IPS DF 4.7 (cell line): ENCODE data around the gene MAFG.

Experiments
- DNase-seq: peaks from one replicate; pipeline ENCODE4 v3.0.0-alpha.2; 2013; ENCODE audit warnings: low spot score; ENCODE audit errors: extremely low read depth

The MAFG gene

DNA sequence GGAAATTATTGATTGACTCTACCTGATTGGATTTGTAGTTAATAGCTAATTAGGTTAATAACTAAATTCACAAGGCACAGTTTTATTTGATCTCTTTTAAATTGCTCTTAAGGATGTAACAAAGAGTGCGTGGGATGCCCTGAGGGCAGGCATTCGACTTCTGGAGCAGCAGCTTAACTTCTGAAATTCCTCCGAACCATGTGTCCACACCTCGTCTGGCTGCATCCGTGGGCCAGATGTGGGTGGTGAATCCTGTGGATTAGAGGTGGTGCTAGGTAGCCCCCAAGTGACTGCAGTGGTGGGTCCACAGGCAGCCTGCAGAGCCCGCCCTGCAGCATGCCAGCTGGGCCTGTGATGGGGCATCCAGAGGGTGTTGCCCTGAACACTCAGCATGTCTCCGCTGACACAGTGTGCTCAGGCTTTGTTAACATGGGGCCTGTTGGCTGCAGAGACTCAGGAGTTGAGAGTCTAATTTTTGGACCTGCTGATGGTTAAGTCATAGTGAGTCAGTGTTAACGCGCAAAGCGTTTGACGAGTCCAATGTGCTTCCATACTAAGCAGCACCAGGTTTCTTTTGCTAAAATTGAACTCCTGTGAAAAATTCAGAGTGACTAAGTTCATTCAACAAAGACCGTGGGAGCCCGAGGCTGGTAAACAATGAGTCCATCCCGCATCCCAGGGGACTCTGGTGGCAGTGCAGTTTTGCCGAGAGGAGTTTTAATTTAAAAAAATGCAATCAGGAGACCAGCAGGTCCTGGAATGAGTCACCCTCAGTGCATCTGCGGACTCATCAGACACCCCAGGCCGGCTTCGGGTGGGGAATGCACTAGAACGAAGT is 29.3 kb downstream of the MAFG start:
- no peak for DNase-seq

DNA sequence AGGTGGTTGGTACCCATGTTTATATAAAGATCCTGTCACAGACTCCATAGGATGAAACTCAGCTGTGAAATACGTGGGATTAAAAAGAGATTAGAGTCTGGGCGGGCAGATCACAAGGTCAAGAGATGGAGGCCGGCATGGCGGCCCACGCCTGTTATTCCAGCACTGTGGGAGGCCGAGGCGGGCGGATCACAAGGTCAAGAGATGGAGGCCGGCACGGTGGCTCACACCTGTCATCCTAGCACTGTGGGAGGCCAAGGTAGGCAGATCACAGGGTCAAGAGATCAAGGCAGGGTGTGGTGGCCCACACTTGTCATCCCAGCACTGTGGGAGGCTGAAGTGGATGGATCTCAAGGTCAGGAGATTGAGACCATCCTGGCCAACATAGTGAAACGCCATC is 32.1 kb downstream of the MAFG start:
- no peak for DNase-seq

DNA sequence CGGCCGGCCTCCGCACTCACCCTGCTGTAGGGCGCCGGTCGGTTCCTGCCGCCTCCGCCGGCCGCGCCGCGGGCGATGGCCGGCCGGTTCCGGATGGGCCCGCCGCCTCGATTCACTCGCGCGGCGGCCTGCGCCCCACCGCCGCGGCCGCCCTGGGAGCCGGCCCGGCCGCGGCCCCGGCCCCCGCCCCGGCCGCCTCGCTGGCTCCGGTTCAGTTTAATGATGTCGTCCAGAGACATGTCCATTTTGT is 36.3 kb downstream of the MAFG start:
- DNase-seq = no peak

DNA sequence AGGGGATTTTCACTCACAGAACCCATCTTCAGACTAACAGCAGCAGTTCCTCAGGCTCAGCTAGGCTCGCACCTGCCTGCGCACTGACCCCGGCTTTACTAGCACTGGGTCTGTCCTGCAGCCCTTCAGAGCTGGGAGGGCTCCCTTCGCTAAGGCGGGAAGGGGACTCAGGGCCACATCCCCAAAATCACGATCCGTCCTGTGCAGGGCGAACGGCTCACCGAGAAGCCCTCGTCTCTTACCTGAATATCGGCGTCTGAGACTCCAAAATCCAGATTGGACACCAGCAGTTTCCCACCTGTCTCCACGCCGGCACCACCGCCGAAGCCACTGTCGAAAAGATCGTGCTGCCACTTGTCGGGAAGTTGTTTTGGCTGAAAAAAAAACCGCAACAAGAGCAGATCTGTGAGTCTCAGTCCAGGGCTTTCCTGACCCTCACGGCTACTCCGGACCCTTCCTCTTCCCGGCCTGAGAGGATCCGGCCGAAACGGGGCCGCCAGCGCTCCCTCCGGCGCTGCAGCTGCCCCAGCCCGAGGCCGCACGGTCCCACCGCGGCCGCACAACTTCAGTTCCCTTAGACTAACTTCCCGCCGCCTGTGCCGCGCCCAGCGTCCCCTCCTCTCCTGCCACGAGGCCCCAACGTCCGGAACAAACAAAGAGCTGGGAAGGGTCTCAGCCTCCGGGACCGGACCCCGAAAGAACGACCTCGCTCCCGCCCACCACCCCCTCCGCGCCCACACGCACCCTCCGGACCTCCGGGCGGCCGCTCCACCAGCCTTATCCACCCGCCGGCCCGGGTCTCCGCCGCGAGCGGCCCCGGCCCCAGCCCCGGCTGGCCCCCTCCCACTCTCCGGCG is 36.9 kb downstream of the MAFG start:
- no peak for DNase-seq

DNA sequence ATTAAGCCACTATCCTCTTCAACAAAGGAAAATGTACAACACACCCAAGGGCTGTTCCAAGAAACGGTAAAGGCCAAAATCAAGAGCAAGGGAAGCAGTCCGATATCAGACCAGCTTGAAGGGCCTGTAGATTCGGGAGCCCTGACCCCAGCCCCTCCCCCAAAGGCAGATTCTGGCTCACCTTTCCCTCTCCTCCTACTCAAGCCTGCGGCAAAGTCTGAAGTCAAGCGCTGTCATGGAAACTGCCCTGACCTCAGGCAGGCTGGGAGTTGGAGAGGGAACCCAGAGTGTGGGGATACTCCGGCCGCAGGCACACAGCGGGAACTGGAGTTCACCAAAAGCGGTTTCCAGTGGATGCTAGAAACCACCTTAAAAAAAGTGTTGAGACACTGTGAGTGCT is 37.9 kb downstream of the MAFG start:
- DNase-seq = no peak

DNA sequence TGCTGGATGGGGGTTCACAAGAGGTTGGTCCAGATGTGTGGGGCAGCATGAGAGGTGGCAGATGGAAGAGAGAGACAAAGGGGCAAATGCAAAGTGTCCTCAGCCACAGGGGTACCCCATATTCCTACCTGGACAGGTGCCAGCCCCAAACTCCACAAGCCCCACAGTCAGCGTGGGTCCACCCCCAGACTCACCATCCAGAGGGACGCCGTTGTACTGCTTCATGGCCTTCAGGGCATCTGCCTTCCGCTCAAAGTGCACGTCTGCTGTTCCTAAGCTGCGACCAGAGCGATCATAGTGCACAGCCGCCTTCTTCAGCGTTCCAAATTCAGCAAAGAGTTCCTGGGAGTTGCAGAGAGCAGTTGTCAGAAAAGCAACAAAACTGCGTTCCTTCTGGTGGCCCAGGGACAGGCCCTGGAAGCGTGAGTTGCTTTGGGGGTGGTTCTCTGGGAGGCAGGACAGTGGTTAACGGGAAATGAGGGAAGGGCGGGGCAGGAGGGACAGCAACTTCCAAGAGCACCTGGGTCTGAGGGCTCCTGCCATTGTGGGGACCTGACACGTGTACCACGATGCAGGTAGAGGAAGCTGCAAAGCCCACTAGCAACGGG is 38.4 kb downstream of the MAFG start:
- no peak for DNase-seq

DNA sequence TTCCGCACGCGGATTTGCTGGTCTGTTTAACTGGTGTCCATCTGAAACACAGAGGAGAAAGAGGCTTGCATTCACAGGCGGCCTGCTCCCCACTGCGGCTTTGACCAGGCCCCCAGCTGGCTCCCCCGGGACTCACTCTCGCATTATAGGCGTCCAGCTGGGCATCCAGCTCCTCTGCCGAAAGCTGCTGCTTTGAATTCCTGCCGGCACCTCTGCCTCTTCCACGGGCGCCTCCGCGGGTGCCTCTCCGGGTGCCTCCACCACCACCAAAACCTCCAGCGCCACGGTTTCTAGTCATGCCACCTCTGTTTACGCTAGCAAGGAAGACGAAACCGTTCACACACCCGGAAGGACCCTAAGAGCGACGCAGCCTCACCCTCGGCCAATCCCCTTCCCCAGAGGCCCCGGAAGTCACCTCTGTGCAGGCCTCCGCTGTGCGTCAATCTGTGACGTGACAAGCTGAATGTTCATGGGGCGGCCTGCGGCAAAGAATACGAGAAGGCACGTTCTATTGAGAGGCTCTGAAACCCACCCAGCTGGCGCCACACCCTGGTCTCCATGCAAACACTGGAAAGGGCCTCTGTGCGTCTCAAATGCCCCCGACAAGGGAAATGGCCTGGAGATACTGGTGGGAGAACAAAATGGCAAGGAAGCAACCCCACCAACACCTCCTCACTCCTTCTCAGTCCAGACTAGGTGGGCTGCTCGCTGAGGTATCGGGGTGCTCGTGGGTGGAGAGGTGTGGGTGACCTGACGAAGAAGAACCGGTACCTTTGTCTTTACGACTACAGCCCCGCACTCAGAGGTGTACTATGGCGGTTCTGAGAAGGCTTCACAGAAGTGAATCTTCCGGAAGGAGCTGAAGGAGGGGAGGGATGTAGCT is 39.2 kb downstream of the MAFG start:
- DNase-seq = no peak

DNA sequence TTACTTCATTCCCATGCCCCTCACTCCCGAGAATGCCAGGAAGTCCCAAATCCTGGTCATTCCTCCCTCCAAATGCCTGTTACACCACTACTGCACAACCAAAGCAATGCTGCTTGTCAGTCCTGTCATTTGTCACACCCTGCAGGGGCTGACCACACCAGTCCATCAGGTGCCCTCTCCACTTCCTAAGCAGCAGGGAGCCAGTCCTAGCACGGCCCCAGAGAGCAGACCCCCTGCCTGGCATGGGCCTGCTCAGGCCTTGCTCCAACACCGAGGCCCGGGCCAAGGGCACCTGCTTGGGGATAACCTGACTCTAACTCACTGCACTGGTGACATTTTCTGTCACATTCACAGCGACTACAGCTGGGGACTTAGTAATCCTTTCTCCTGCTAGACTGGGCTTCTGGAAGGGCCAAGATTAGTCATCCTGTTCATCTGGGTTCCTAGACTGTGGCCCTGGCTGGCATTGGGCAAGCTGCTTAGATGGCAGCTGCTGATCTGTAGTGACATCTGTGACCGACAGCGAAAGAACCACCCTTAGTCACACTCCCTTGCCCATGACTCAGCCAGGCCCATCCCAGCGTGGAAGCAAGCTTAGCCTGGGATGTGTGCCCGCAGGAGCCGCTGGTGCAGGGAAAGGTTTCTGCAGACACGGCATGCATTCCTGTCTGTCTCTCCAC is 41.5 kb downstream of the MAFG start:
- DNase-seq = no peak

DNA sequence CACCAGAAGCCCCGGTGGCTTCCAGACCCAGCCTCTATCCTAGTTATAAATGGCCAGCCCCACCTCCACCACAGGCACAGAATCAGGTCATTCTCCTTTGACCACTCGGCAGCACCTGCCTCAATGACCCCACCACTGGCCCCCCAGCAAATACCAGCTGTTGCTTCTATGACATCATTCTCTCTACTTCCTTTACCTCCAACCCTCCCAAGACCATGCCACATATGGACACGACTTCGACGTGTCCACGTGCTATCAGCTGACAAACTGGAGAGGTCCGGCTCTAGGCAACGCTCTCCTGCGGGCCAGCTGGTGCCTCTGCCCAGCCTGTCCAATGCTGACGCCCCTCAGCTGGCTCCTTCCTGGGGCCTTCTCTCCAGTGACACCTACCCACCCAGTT is 42.1 kb downstream of the MAFG start:
- no peak for DNase-seq

DNA sequence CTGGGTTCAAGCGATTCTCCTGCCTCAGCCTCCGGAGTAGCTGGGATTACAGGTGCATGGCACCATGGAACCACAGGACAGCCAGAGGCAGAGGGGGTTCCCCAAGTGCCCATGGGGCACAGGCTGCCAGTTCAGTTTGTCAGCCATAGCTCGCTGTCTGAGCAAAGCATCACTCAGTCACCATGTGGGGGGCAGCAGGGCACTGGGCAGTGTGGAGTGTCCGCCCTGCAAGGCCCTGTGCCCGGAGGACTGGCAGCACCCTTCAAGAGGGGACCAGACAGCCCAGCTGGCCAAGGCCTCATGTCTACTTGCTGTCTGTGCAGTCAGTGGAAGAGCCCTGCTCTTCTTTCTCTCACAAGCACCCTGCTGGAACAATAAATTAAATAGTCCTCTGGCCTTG is 42.6 kb downstream of the MAFG start:
- no peak for DNase-seq

DNA sequence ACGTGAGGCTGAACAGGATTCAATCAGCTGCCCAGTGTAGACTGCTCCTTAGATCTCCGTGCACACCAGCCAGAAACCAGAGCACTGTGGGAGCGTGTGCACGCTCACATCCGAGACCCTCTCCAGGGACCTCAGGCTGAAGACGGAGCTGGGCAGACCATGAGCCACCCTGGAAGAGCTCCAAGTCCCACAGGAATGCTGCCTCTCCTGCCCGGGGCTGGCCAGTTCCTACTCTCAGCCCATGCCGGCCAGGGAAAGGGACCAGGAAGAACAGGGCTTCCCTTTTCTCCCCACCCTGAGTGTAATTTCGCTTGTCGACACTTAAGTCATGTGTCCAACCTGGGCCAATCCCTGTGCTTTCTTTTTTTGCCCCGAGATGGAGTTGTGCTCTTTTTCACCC is 43.0 kb downstream of the MAFG start:
- DNase-seq = no peak

DNA sequence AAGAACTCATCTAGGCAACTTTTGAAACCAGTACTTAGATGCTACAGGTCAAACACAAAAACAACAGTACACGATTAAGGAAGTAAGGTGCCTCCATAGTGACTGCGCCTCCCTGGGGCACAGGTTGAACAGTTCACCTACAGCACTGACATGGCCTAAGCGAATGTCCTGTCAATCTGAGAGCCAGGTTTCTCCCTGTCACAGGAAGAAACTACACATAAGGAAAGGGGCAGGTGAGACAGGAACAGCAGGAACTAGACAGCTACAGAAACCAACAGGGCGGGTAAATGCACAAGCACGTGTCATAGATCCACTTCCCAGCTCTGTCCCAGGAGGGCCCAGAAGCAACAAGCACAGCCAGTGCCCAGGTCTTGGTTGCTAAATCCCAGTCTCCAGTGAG is 48.4 kb downstream of the MAFG start:
- DNase-seq = no peak

DNA sequence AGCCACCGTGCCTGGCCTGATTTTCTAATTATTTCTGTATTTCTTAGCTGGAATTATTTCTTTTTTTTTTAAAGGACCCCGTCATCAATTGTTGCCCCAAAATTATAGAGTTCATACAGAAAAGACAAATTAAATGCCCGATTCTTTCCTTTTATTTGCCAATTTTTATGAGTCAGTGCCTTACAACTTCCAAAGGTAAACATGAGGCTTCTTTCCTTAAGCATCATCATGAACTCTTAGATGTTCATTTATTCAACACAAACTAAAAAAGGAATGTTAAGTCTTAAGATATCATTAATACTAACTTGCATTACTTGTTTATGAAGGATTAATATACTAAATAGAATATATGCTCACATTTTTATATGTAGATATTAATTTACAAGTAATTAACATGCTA is 49.2 kb downstream of the MAFG start:
- no peak for DNase-seq

DNA sequence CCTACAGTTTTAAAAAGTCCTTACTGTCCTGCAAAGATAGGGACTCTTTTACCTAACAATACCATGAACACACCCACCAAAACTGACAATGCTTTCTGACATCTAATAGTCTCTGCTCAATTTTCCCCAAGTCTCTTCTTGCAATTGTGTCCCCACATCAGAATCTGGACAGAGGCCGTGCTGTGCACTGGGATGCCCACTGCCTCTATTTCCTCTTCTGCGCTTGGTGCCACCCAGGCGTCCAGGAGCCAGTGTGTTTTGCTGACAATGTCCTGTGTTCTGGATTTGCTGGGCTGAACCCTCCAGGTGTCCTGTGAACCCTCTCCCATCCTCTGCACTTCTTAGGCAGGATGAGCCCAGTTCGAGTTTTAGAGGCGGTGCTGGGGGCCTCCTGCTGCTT is 50.0 kb downstream of the MAFG start:
- no peak for DNase-seq

DNA sequence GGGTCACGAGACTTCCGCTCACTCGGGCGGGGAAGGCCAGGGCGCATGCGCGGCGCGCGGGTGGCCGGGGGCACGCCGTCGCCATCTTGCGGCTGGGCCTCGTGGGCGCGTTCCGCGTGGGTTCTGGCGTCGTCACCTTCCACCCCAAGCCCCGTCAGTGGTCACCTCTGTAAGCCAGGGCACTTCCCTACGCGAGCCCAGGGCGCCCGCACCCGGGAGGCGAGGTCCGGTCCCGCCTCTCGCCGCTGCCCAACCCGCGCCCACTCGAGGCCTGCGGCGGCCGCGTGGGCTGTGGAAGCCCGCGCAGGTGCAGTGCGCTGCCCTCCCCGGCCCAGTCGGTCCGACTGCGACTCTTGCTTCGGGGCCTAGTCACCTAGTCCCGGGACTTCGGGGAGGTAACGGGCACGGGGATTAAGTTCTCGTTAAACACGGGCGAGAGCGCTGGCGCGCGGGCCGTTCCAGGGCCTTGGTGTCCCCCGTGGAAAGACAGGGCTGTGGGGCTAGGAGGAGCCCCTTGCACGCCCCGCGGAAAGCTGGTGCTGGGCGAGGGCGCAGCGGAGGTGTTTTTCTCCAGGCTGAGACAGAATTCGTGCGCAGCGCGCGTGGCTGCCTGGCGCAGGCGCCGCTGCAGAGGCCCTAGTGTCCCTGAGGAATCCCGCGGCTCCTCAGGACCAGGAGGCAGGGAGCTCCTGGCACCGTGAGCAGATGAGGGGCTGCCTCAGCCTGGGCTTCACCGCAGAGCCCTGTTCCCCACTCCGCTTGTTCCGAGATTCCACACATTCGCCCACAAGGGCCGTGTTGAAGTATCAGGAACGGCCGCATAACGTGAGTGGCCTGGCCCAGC is 55.9 kb downstream of the MAFG start:
- no peak for DNase-seq

DNA sequence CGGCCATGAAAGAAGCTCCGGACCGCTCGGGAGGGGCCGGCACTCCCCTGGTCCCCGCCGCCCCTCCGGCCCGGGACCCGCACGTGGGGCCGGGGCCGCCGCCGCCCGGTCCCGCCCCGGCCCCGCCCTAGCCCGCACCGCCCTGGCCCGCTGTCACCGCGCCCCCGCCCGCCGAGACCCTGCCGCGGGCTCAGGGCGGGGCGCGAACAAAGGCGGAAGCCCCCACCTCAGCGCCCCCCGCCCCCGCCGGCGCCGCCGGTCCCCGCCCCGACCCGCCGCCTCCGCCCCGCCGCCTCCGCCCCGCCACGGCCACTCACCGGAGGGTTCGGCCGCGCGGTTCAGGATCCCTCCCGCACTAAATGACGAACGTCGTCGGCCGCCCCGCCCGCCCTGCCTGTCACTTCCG is 56.6 kb downstream of the MAFG start, which contains the start of gene ARHGDIA:
ARHGDIA (minus strand) TSS at position 357 of the 406 bp plus-strand sequence. CDS start 1,407 bp downstream, outside the sequence.
- DNase-seq = no peak

DNA sequence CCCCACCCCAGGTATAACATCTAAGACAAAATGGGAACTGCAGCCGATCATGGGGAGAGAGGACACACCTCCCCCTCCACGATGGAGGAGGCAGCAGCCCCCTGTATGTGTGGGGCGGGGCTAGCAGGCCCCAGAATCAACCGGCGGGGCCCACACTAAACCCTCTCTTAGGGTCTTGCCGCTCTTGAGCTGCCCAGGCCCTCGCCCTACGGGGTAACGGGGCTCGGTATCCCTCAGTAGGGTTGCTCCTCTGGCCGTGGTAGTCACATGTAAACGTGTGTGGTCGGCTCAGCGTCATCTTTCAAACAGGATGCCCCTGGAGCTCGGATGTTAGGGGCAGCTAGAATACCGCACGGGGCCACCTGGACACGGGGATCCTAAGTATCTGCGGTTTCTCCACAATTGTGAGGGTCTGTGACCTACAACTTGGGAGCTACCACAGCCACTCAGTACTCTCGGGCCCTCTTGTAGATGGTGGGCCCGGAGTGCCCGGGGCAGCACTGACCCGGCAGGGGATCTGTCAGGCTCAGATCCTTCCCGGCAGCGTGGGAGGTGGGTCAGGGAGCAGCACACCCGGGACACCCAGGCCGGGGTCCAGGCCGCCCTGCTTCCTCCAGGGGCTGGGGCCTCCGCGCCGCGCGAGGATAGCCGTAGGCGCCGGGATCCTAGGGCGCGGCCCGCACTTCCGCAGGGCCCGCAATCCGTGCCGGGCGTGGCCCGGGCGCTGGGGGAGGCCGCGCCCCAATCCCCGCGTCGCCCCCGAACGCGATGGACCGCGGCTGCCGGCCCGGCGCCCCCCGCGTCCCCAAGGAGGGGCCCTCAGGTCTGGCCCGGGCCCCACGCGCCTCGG is 57.2 kb downstream of the MAFG start:
- no peak for DNase-seq

DNA sequence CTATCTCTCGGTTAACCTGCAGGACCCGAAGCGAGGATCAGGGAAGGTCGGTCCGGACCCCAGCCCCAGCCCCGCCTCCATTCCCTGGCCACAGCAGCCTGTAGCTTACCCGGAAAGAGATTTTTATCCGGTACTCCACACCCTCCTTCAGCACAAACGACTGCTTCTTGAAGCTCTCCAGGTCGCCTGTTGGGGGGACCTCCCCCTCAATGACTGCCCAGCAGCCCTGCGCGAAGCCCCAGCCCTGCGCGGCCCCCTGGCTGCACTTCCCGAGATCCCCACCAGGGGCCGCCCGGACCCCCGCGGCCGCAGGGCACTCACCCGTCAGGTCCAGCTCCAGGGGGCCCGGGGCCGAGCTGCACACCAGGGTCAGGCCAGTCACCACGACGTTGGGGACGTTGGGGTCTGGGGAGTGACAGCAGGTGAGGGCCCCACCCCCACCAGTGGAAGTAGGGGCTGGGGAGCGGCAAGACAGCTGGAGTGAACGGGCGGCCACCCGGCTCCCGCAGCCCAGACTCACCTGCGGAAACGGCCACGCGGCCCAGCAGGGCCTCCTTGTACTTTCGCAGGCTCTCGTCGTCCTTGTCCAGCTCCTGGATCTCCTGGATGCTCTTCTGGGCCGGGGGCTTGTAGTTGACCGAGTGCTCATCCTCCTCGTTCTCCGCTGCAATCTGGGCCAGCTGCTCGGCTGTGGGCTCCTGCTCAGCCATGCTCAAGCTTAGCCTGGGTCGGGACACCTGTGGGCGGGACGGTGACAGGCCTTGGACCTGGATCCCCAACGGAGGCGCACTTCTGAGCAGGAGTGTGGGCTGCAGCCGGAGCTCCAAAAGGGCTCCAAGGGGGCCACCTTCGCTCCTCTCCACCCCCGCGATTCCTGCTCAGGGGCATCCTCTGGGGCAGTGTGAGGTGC is 58.1 kb downstream of the MAFG start:
- no peak for DNase-seq
